Neutrophil (primary cell): ENCODE data around the gene C11orf97.

Experiments
- H3K27ac ChIP-seq: fragments of 200-600 bp; sonication (generic); 2 replicates; pipeline ENCODE4 v1.5.1; 2016; ENCODE audit warnings: mild to moderate bottlenecking, moderate library complexity
- H3K27me3 ChIP-seq: fragments of 200-600 bp; sonication (generic); 2 replicates; pipeline ENCODE4 v1.6.0; 2016; ENCODE audit warnings: mild to moderate bottlenecking
- H3K36me3 ChIP-seq: fragments of 200-600 bp; sonication (generic); 2 replicates; pipeline ENCODE4 v1.5.1; 2017
- H3K4me1 ChIP-seq, 2 experiments: fragments of 200-600 bp in 1 of 2; sonication (generic) in 1 of 2; 1 replicate in 1 of 2; 2 replicates in 1 of 2; pipeline versions ENCODE4 v1.5.1 to v1.6.1; 2013 to 2016; ENCODE audit warnings: low read depth in 1 of 2, low read length in 1 of 2, mild to moderate bottlenecking in 1 of 2, moderate library complexity in 1 of 2; ENCODE audit not compliant: control insufficient read depth in 1 of 2, insufficient read depth in 1 of 2
- H3K4me3 ChIP-seq, 2 experiments: fragments of 200-600 bp in 1 of 2; sonication (generic) in 1 of 2; 1 replicate in 1 of 2; 2 replicates in 1 of 2; pipeline ENCODE4 v1.5.1; 2013 to 2016; ENCODE audit warnings: low read depth in 1 of 2, low read length in 1 of 2, mild to moderate bottlenecking in 1 of 2, moderate library complexity in 1 of 2
- H3K9me3 ChIP-seq: fragments of 200-600 bp; sonication (generic); 2 replicates; pipeline ENCODE4 v1.5.1; 2016
- CTCF ChIP-seq: fragments of 200-600 bp; sonication (generic); IDR thresholded peaks from 2 replicates; pipeline ENCODE4 v1.5.1; 2016; ENCODE audit warnings: antibody characterized with exemption

The C11orf97 gene

GRCh38 chr11:94518300-94518699 is 6.0 kb downstream of the C11orf97 start:
- no peaks in the 10 kb centered on the region for H3K27me3 ChIP-seq
- H3K4me3 ChIP-seq, result no peak overlapping the region
- H3K36me3 ChIP-seq, result no peaks in the 10 kb centered on the region
- no peaks in the 10 kb centered on the region for H3K9me3 ChIP-seq
- H3K27ac ChIP-seq, result no peak overlapping the region
- no peak for TF ChIP-seq CTCF
- peaks cover 1 to 9% of the 10 kb centered on the region in 2 experiments for H3K4me1 ChIP-seq

GRCh38 chr11:94519478-94520084 is 7.3 kb downstream of the C11orf97 start:
- Histone ChIP-seq H3K27me3 (no peaks in the 10 kb centered on the region), H3K36me3 (no peaks in the 10 kb centered on the region), H3K27ac (no peak overlapping the region), H3K4me1 (peaks cover 0 to 7% of the 10 kb centered on the region in 2 experiments), H3K4me3 (no peak overlapping the region), H3K9me3 (no peaks in the 10 kb centered on the region)
- TF ChIP-seq CTCF, result peak; percentile 50

DNA sequence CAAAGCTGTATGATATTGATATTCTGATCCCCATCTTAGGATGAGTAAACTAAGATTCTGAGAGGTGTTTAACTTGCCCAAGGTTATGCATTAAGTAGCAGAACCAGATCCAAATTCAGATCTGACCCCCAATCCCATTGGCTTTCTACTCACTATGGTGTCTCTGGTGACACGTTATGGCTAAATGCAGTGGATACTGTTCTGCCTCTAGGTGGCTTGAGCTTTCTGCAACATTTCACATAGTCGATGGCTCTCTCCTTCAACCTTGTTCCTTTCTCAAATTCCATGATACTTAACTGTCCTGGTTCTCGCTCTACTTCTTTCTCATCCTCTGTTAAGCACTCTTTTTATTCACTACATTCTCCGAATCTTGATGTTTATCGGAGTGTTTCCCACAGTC is 9.4 kb downstream of the C11orf97 start:
- no peak for TF ChIP-seq CTCF
- Histone ChIP-seq H3K36me3 (no peaks in the 10 kb centered on the region), H3K4me1 (peaks cover 3 to 9% of the 10 kb centered on the region in 2 experiments), H3K9me3 (no peaks in the 10 kb centered on the region), H3K4me3 (no peak overlapping the region), H3K27me3 (no peaks in the 10 kb centered on the region), H3K27ac (no peak overlapping the region)

- peaks cover 3 to 14% of the 10 kb centered on the region in 2 experiments for H3K4me1 ChIP-seq
- H3K27me3 ChIP-seq, result no peaks in the 10 kb centered on the region
- H3K9me3 ChIP-seq, result no peaks in the 10 kb centered on the region
- no peaks in the 10 kb centered on the region for H3K36me3 ChIP-seq
- TF ChIP-seq CTCF, result no peak
- H3K4me3 ChIP-seq, result no peak overlapping the region
- no peak overlapping the region for H3K27ac ChIP-seq
Observed at GRCh38 chr11:94524341-94524740, 12.1 kb downstream of the C11orf97 start.

DNA sequence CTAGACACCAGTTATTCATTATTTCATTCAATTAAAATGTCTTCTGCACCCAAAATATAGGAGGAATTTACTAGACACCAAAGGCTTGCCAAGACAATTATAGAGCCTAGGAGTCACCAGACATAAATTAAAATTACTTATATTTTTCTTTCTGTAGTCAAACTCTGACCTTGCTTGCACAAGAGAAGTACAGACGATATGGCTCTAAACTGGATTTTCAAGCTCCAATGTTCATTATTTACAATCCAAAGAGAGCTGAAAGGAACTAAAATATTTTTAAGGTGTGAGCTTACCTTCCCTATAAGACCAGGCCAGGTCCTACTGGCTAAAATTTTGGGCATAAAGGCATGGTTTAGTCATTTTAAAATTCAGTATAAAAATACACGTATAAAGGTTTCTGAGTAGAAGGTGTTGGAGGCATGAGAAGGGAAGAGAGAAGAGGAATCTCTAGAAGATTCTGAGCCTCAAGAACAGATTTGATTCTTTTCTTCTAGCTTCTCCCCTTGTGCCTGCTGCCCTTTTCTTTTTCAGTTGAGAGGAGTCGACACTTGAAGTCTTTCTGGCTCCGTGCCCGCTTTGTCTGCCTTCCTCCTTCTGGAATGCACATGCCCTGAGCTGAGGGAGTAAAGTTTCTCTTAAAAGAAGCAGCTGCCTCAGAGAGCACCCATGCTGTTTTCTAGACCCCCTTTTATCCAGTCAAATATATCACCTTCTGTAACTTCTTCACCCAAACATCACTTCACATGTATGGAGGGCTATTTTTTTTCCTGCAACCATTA is 13.5 kb downstream of the C11orf97 start:
- Histone ChIP-seq H3K9me3 (no peaks in the 10 kb centered on the region), H3K4me1 (peaks cover 3 to 10% of the 10 kb centered on the region in 2 experiments), H3K4me3 (no peak overlapping the region), H3K27me3 (no peaks in the 10 kb centered on the region), H3K27ac (no peak overlapping the region), H3K36me3 (no peaks in the 10 kb centered on the region)
- no peak for TF ChIP-seq CTCF
